GM23338 (cell line): ENCODE results near the gene MGRN1. TPM values are rescaled to one million over a fixed set of nuclear protein-coding genes. Genes with fewer than 3 reads are reported as not detected.

Source experiments
- ATAC-seq: fragments of 200-7000 bp; cut with Tn5 transposase; 3 replicates; pipeline ENCODE4 v1.9.1; 2020
- DNase-seq: peaks from one replicate; pipeline ENCODE4 v3.0.0-alpha.2; 2015; ENCODE audit warnings: low spot score
- H2AFZ ChIP-seq: fragments of 200-600 bp; sonication (generic); 2 replicates; pipeline ENCODE4 v1.8.0; 2016; ENCODE audit warnings: antibody characterized with exemption, mild to moderate bottlenecking, moderate library complexity
- H3F3A ChIP-seq: fragments of 200-600 bp; sonication (generic); replicated peaks from 2 replicates; pipeline ENCODE4 v1.8.0; 2017; ENCODE audit warnings: antibody characterized with exemption, mixed run types, low read depth
- H3K27ac ChIP-seq: fragments of 200-600 bp; sonication (generic); 2 replicates; pipeline ENCODE4 v1.6.1; 2016; ENCODE audit warnings: low read depth
- H3K27me3 ChIP-seq: fragments of 200-600 bp; sonication (generic); 2 replicates; pipeline ENCODE4 v1.8.0; 2016; ENCODE audit warnings: mild to moderate bottlenecking, mixed run types, moderate library complexity; ENCODE audit not compliant: insufficient read depth
- H3K36me3 ChIP-seq: fragments of 200-600 bp; sonication (generic); 2 replicates; pipeline ENCODE4 v1.8.0; 2016; ENCODE audit warnings: mild to moderate bottlenecking; ENCODE audit not compliant: insufficient read depth
- H3K4me1 ChIP-seq: fragments of 200-600 bp; sonication (generic); 2 replicates; pipeline ENCODE4 v1.8.0; 2016; ENCODE audit warnings: mild to moderate bottlenecking, moderate library complexity; ENCODE audit not compliant: insufficient read depth
- H3K4me2 ChIP-seq: fragments of 200-600 bp; sonication (generic); 2 replicates; pipeline ENCODE4 v1.7.1; 2017; ENCODE audit warnings: mixed run types
- H3K4me3 ChIP-seq: fragments of 200-600 bp; sonication (generic); 2 replicates; pipeline ENCODE4 v1.6.1; 2016; ENCODE audit warnings: mixed run types
- H3K79me2 ChIP-seq: fragments of 200-600 bp; sonication (generic); replicated peaks from 2 replicates; pipeline ENCODE4 v1.8.0; 2017; ENCODE audit warnings: mild to moderate bottlenecking; ENCODE audit not compliant: insufficient read depth
- H3K9me2 ChIP-seq: fragments of 200-600 bp; sonication (generic); 2 replicates; pipeline ENCODE4 v1.8.0; 2017; ENCODE audit not compliant: insufficient read depth
- H4K20me1 ChIP-seq: fragments of 200-600 bp; sonication (generic); replicated peaks from 2 replicates; pipeline ENCODE4 v1.8.0; 2017; ENCODE audit warnings: mild to moderate bottlenecking; ENCODE audit not compliant: insufficient read depth
- H3K27ac Mint-ChIP-seq: 2 replicates; pipeline ENCODE4 v1.8.0; 2020; ENCODE audit warnings: inconsistent platforms, mild to moderate bottlenecking, moderate library complexity, mixed read lengths
- H3K27me3 Mint-ChIP-seq: 3 replicates; pipeline ENCODE4 v1.8.0; 2022; ENCODE audit warnings: low read depth, mild to moderate bottlenecking, moderate library complexity, mixed read lengths, inconsistent platforms; ENCODE audit not compliant: insufficient read depth, poor library complexity
- H3K36me3 Mint-ChIP-seq: 3 replicates; pipeline ENCODE4 v1.8.0; 2021; ENCODE audit warnings: low read depth, mild to moderate bottlenecking, inconsistent platforms, moderate library complexity, mixed read lengths
- H3K4me1 Mint-ChIP-seq: 3 replicates; pipeline ENCODE4 v1.8.0; 2020; ENCODE audit warnings: mild to moderate bottlenecking, inconsistent platforms, mixed read lengths
- H3K4me3 Mint-ChIP-seq: 3 replicates; pipeline ENCODE4 v1.8.0; 2021; ENCODE audit warnings: moderate library complexity, mild to moderate bottlenecking, inconsistent platforms, mixed read lengths
- H3K9me3 Mint-ChIP-seq: 3 replicates; pipeline ENCODE4 v1.8.0; 2020; ENCODE audit warnings: moderate library complexity, mild to moderate bottlenecking, inconsistent platforms, mixed read lengths
- NANOG ChIP-seq: IDR thresholded peaks from 2 replicates; pipeline ENCODE4 v1.6.1; 2016; ENCODE audit warnings: antibody characterized with exemption, borderline replicate concordance
- REST ChIP-seq: IDR thresholded peaks from one replicate; pipeline ENCODE4 v1.6.1; 2018; ENCODE audit warnings: antibody characterized with exemption; ENCODE audit not compliant: unreplicated experiment
- polyA plus RNA-seq: library from polyadenylated mRNA; unstranded; fragments of >200 nt; fragmentation: Nextera tagmentation; extraction: Ambion mirVana; gene quantifications from 2 replicates; pipeline ENCODE4 v1.2.1, GENCODE V29; 2016
- total RNA-seq: library from RNA; depleted of rRNA; stranded (reverse); fragments of >200 nt; shearing (Covaris generic); gene quantifications from 2 replicates; pipeline ENCODE4 v1.2.3, GENCODE V29; 2014
- TF ChIP-seq, protein P1 (sequence below): fragments of 250-450 bp; sonication (Bioruptor Pico); IDR thresholded peaks from 2 replicates; pipeline ENCODE4 v1.5.0; 2020; ENCODE audit warnings: mild to moderate bottlenecking, moderate library complexity
- TF ChIP-seq, protein P2 (sequence below): IDR thresholded peaks from 2 replicates; pipeline ENCODE4 v1.6.1; 2016; ENCODE audit warnings: antibody characterized with exemption

The MGRN1 gene
- total and polyA plus RNA-seq, 2 experiments from 2014 or later = 13.1 to 71.8 TPM

- TF ChIP-seq, protein P1, sequence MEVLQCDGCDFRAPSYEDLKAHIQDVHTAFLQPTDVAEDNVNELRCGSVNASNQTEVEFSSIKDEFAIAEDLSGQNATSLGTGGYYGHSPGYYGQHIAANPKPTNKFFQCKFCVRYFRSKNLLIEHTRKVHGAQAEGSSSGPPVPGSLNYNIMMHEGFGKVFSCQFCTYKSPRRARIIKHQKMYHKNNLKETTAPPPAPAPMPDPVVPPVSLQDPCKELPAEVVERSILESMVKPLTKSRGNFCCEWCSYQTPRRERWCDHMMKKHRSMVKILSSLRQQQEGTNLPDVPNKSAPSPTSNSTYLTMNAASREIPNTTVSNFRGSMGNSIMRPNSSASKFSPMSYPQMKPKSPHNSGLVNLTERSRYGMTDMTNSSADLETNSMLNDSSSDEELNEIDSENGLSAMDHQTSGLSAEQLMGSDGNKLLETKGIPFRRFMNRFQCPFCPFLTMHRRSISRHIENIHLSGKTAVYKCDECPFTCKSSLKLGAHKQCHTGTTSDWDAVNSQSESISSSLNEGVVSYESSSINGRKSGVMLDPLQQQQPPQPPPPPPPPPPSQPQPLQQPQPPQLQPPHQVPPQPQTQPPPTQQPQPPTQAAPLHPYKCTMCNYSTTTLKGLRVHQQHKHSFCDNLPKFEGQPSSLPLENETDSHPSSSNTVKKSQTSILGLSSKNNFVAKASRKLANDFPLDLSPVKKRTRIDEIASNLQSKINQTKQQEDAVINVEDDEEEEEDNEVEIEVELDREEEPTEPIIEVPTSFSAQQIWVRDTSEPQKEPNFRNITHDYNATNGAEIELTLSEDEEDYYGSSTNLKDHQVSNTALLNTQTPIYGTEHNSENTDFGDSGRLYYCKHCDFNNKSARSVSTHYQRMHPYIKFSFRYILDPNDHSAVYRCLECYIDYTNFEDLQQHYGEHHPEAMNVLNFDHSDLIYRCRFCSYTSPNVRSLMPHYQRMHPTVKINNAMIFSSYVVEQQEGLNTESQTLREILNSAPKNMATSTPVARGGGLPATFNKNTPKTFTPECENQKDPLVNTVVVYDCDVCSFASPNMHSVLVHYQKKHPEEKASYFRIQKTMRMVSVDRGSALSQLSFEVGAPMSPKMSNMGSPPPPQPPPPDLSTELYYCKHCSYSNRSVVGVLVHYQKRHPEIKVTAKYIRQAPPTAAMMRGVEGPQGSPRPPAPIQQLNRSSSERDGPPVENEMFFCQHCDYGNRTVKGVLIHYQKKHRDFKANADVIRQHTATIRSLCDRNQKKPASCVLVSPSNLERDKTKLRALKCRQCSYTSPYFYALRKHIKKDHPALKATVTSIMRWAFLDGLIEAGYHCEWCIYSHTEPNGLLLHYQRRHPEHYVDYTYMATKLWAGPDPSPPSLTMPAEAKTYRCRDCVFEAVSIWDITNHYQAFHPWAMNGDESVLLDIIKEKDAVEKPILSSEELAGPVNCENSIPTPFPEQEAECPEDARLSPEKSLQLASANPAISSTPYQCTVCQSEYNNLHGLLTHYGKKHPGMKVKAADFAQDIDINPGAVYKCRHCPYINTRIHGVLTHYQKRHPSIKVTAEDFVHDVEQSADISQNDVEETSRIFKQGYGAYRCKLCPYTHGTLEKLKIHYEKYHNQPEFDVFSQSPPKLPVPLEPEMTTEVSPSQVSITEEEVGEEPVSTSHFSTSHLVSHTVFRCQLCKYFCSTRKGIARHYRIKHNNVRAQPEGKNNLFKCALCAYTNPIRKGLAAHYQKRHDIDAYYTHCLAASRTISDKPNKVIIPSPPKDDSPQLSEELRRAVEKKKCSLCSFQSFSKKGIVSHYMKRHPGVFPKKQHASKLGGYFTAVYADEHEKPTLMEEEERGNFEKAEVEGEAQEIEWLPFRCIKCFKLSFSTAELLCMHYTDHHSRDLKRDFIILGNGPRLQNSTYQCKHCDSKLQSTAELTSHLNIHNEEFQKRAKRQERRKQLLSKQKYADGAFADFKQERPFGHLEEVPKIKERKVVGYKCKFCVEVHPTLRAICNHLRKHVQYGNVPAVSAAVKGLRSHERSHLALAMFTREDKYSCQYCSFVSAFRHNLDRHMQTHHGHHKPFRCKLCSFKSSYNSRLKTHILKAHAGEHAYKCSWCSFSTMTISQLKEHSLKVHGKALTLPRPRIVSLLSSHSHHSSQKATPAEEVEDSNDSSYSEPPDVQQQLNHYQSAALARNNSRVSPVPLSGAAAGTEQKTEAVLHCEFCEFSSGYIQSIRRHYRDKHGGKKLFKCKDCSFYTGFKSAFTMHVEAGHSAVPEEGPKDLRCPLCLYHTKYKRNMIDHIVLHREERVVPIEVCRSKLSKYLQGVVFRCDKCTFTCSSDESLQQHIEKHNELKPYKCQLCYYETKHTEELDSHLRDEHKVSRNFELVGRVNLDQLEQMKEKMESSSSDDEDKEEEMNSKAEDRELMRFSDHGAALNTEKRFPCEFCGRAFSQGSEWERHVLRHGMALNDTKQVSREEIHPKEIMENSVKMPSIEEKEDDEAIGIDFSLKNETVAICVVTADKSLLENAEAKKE = no peak
- TF ChIP-seq REST = no peak
Observed at GRCh38 chr16:4626396-4626795, 1.8 kb downstream of the MGRN1 start (continued).

DNA sequence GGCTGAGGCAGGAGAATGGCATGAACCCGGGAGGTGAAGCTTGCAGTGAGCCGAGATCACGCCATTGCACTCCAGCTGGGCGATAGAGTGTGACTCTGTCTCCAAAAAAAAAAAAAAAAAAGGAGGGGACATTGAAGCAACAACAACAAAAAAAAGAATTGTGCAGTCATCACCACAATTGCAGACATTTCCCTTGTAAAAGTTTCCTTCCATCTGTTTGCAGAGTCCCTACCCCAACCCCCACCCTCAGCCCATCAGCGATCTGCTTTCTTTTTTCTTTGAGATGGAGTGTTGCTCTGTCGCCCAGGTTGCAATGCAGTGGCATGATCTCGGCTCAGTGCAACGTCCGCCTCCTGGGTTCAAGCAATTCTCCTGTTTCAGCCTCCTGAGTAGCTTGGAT, 3.7 kb downstream of the MGRN1 start:
- Histone ChIP-seq H3K27ac (no peak overlapping the region), H3K4me2 (no peak overlapping the region), H3F3A (peaks cover 14% of the 10 kb centered on the region; the same call in 1 of the 2 replicates), H4K20me1 (peaks cover 16% of the 10 kb centered on the region), H3K4me1 (0 out of 2 replicates have a peak, but pooled peaks cover 7% of the 10 kb centered on the region), H2AFZ (no peak overlapping the region), H3K27me3 (no peaks in the 10 kb centered on the region), H3K36me3 (peaks cover 4% of the 10 kb centered on the region; the same call in 1 of the 2 replicates), H3K79me2 (peaks cover 81% of the 10 kb centered on the region), H3K9me2 (no peaks in the 10 kb centered on the region), H3K4me3 (no peak overlapping the region)
- H3K27me3 Mint-ChIP-seq = peaks cover 18% of the 10 kb centered on the region
- no peak overlapping the region for H3K27ac Mint-ChIP-seq
- H3K36me3 Mint-ChIP-seq = 0 out of 3 replicates have a peak, but pooled peaks cover 5% of the 10 kb centered on the region
- DNase-seq = no peak
- no peak overlapping the region for H3K4me3 Mint-ChIP-seq
- peaks cover 20% of the 10 kb centered on the region for H3K4me1 Mint-ChIP-seq
- no peak for ATAC-seq
- H3K9me3 Mint-ChIP-seq = no peaks in the 10 kb centered on the region
- TF ChIP-seq, protein P1 = no peak
- TF ChIP-seq NANOG = no peak
- TF ChIP-seq, protein P2, sequence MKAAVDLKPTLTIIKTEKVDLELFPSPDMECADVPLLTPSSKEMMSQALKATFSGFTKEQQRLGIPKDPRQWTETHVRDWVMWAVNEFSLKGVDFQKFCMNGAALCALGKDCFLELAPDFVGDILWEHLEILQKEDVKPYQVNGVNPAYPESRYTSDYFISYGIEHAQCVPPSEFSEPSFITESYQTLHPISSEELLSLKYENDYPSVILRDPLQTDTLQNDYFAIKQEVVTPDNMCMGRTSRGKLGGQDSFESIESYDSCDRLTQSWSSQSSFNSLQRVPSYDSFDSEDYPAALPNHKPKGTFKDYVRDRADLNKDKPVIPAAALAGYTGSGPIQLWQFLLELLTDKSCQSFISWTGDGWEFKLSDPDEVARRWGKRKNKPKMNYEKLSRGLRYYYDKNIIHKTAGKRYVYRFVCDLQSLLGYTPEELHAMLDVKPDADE = no peak
